SK-N-SH (cell line): ENCODE data around the gene BAZ1B. TPM values are rescaled to one million over a fixed set of nuclear protein-coding genes. Genes with fewer than 3 reads are reported as not detected.

Source experiments
- CTCF ChIA-PET: fragments of 300-600, 350-600 bp; formaldehyde crosslinking; extraction: SDS; loops from one replicate; lab custom pipeline; 2021; lab: Yijun Ruan, JAX
- POLR2A ChIA-PET: fragments of 350-600 bp; sonication (Branson Sonifier 250); formaldehyde crosslinking; extraction: SDS; loops from one replicate; lab custom pipeline; 2020; ENCODE audit warnings: antibody characterized with exemption, inconsistent platforms; lab: Yijun Ruan, JAX
- DNase-seq: peaks from one replicate; pipeline ENCODE4 v3.0.0; 2012
- H2AFZ ChIP-seq: fragments of 200-600 bp; sonication (generic); 2 replicates; pipeline ENCODE4 v1.8.1; 2016; ENCODE audit warnings: antibody characterized with exemption, mild to moderate bottlenecking, low read depth
- H3F3A ChIP-seq: fragments of 200-600 bp; sonication (generic); replicated peaks from 2 replicates; pipeline ENCODE3; 2016; ENCODE audit warnings: antibody characterized with exemption, mild to moderate bottlenecking; ENCODE audit not compliant: insufficient read depth
- H3K27ac ChIP-seq, 2 experiments: fragments of 200-500 bp in 1 of 2; fragments of 200-600 bp in 1 of 2; sonication (Bioruptor generic) in 1 of 2; sonication (generic), shearing (Covaris generic) in 1 of 2; 2 replicates each; pipeline versions ENCODE4 v1.5.1 to v1.6.1; 2014 to 2016; ENCODE audit warnings: low read depth in 2 of 2, inconsistent platforms in 1 of 2, low read length in 1 of 2, mild to moderate bottlenecking in 1 of 2, mixed read lengths in 1 of 2
- H3K27me3 ChIP-seq: fragments of 200-600 bp; sonication (generic), shearing (Covaris generic); 2 replicates; pipeline ENCODE4 v1.6.1; 2016; ENCODE audit warnings: mixed run types; ENCODE audit not compliant: insufficient read depth
- H3K36me3 ChIP-seq, 2 experiments: fragments of 200-500 bp in 1 of 2; fragments of 200-600 bp in 1 of 2; sonication (Bioruptor generic) in 1 of 2; sonication (generic) in 1 of 2; replicated peaks in 1 of 2; 2 replicates each; pipeline versions ENCODE3 to v1.5.1; 2014 to 2016; ENCODE audit warnings: low read length in 1 of 2, mild to moderate bottlenecking in 1 of 2; ENCODE audit not compliant: insufficient read depth in 2 of 2, control insufficient read depth in 1 of 2
- H3K4me1 ChIP-seq, 2 experiments: fragments of 200-500 bp in 1 of 2; fragments of 200-600 bp in 1 of 2; sonication (Bioruptor generic) in 1 of 2; sonication (generic), shearing (Covaris generic) in 1 of 2; 2 replicates each; pipeline versions ENCODE4 v1.5.1 to v1.6.1; 2014 to 2016; ENCODE audit warnings: low read depth in 1 of 2, low read length in 1 of 2, mixed run types in 1 of 2; ENCODE audit not compliant: insufficient read depth in 2 of 2, control insufficient read depth in 1 of 2
- H3K4me2 ChIP-seq: fragments of 200-600 bp; sonication (generic), shearing (Covaris generic); 2 replicates; pipeline ENCODE4 v1.6.1; 2017; ENCODE audit warnings: mixed run types
- H3K4me3 ChIP-seq, 2 experiments: fragments of 200-500 bp in 1 of 2; fragments of 200-600 bp in 1 of 2; sonication (Bioruptor generic) in 1 of 2; sonication (generic), shearing (Covaris generic) in 1 of 2; 2 replicates each; pipeline versions ENCODE4 v1.5.1 to v1.8.1; 2014 to 2016; ENCODE audit warnings: low read depth in 2 of 2, inconsistent platforms in 1 of 2, low read length in 1 of 2, mild to moderate bottlenecking in 1 of 2, mixed read lengths in 1 of 2, moderate library complexity in 1 of 2
- H3K79me2 ChIP-seq: fragments of 200-600 bp; sonication (generic); 2 replicates; pipeline ENCODE4 v1.8.1; 2017; ENCODE audit warnings: mild to moderate bottlenecking; ENCODE audit not compliant: insufficient read depth
- H3K9ac ChIP-seq: fragments of 200-600 bp; sonication (generic); 2 replicates; pipeline ENCODE4 v1.6.1; 2017; ENCODE audit warnings: mixed run types
- H3K9me2 ChIP-seq: fragments of 200-600 bp; sonication (generic); 2 replicates; pipeline ENCODE4 v1.6.1; 2017; ENCODE audit warnings: mixed run types
- H3K9me3 ChIP-seq: fragments of 200-600 bp; sonication (generic); 2 replicates; pipeline ENCODE4 v1.6.1; 2017; ENCODE audit warnings: mixed run types, mild to moderate bottlenecking, moderate library complexity
- H4K20me1 ChIP-seq: fragments of 200-600 bp; sonication (generic); 2 replicates; pipeline ENCODE4 v1.6.1; 2017; ENCODE audit warnings: mild to moderate bottlenecking, mixed run types; ENCODE audit not compliant: insufficient read depth
- CTCF ChIP-seq: fragments of 200-600 bp; sonication (generic); IDR thresholded peaks from 2 replicates; pipeline ENCODE4 v1.6.1; 2017; ENCODE audit warnings: antibody characterized with exemption, mild to moderate bottlenecking, moderate library complexity
- EP300 ChIP-seq, 2 experiments: IDR thresholded peaks; 2 replicates each; pipeline versions ENCODE4 v1.4.0 to v1.6.1; 2012; ENCODE audit warnings: borderline replicate concordance in 1 of 2, low read depth in 1 of 2, low read length in 1 of 2
- EZH2phosphoT487 ChIP-seq: fragments of 200-600 bp; sonication (generic); IDR thresholded peaks from 2 replicates; pipeline ENCODE4 v1.6.1; 2017; ENCODE audit warnings: low read depth, mixed run types, mild to moderate bottlenecking, antibody characterized with exemption, moderate library complexity, borderline replicate concordance
- FOSL2 ChIP-seq: IDR thresholded peaks from 2 replicates; pipeline ENCODE4 v1.4.0; 2012; ENCODE audit warnings: low read depth, mild to moderate bottlenecking, moderate library complexity, borderline replicate concordance
- FOXM1 ChIP-seq: IDR thresholded peaks from 2 replicates; pipeline ENCODE4 v1.4.0; 2012; ENCODE audit warnings: low read depth, mild to moderate bottlenecking
- MAX ChIP-seq: IDR thresholded peaks from 2 replicates; pipeline ENCODE4 v1.4.0; 2012; ENCODE audit warnings: low read depth
- MXI1 ChIP-seq: IDR thresholded peaks from 2 replicates; pipeline ENCODE4 v1.6.1; 2012; ENCODE audit warnings: mild to moderate bottlenecking, low read depth, low read length, improper control_type of control experiment
- NFIC ChIP-seq: IDR thresholded peaks from 2 replicates; pipeline ENCODE4 v1.4.0; 2012; ENCODE audit warnings: borderline replicate concordance
- NRF1 ChIP-seq: IDR thresholded peaks from 2 replicates; pipeline ENCODE4 v1.6.1; 2012; ENCODE audit warnings: low read depth, mild to moderate bottlenecking, low read length
- PBX3 ChIP-seq: IDR thresholded peaks from 2 replicates; pipeline ENCODE4; 2012
- POLR2AphosphoS5 ChIP-seq: IDR thresholded peaks from 2 replicates; pipeline ENCODE4 v1.6.1; 2012; ENCODE audit warnings: low read depth, low read length
- REST ChIP-seq: IDR thresholded peaks from 2 replicates; pipeline ENCODE4 v1.6.1; 2012; ENCODE audit warnings: mild to moderate bottlenecking, low read depth, low read length, moderate library complexity
- TCF12 ChIP-seq: IDR thresholded peaks from 2 replicates; pipeline ENCODE4 v1.4.0; 2012
- USF1 ChIP-seq: IDR thresholded peaks from 2 replicates; pipeline ENCODE4 v1.4.0; 2012; ENCODE audit warnings: low read depth, borderline replicate concordance
- YY1 ChIP-seq: IDR thresholded peaks from 2 replicates; pipeline ENCODE4 v1.4.0; 2012; ENCODE audit warnings: low read depth, mild to moderate bottlenecking
- ZBTB33 ChIP-seq: IDR thresholded peaks from 2 replicates; pipeline ENCODE4 v1.4.0; 2012; ENCODE audit warnings: low read depth, borderline replicate concordance
- WGBS: methylation state at CpG from one replicate; pipeline ENCODE4 v1.1.6; 2017; ENCODE audit warnings: low lambda C conversion rate; 5-methylcytosine and 5-hydroxymethylcytosine counted together
- polyA plus RNA-seq, 3 experiments: library from polyadenylated mRNA; depleted of rRNA; stranded (reverse); fragments of >200 nt; gene quantifications; 2 replicates each; pipeline ENCODE4 v1.2.3, GENCODE V29; 2012

Gene BAZ1B
- polyA plus RNA-seq, 1 of the 3 experiments (the other 2 are of a cell fraction): 20.9 TPM

- H3K9me2 ChIP-seq: no peaks in the 10 kb centered on the region
- no peak for DNase-seq
- H2AFZ ChIP-seq: no peak overlapping the region
- H4K20me1 ChIP-seq: peaks cover 18% of the 10 kb centered on the region
- 100% methylated on average over 1 of the region's 1 CpG for WGBS
- no peak overlapping the region for H3K4me2 ChIP-seq
- H3K27me3 ChIP-seq: no peaks in the 10 kb centered on the region
- POLR2A ChIA-PET: no interaction called here
- peak overlapping the region in 1 of 2 experiments; percentile 18; a peak in 1 of 4 replicates for H3K27ac ChIP-seq
- CTCF ChIA-PET: interaction anchor here (1.0 to 2.4 kb wide), 3 partner anchors 34 to 145 kb away, joined by 3 to 13 read pairs (median 3); no protein-coding TSS in a partner anchor
- peaks cover 98% of the 10 kb centered on the region for H3K79me2 ChIP-seq
- no peak overlapping the region for H3K9ac ChIP-seq
- peaks cover 66 to 87% of the 10 kb centered on the region in 2 experiments for H3K36me3 ChIP-seq
- TF ChIP-seq FOSL2: no peak
- TF ChIP-seq REST: no peak
- no peak for TF ChIP-seq USF1
- TF ChIP-seq EZH2phosphoT487: no peak
- TF ChIP-seq FOXM1: no peak
- TF ChIP-seq POLR2AphosphoS5: no peak
- TF ChIP-seq PBX3: no peak
- TF ChIP-seq MAX: no peak
- TF ChIP-seq ZBTB33: no peak
- TF ChIP-seq NFIC: no peak
- TF ChIP-seq YY1: no peak
- no peak for TF ChIP-seq EP300 (IDR thresholded peaks at IDR 0.05; ENCODE audit: borderline replicate concordance in 1 of 2, low read depth in 1 of 2, low read length in 1 of 2)
- TF ChIP-seq TCF12: no peak
- TF ChIP-seq MXI1: no peak
- TF ChIP-seq CTCF: no peak
- TF ChIP-seq NRF1: no peak
- H3K9me3 ChIP-seq: no peaks in the 10 kb centered on the region
- no peak overlapping the region for H3K4me3 ChIP-seq
- peaks cover 23% of the 10 kb centered on the region for H3F3A ChIP-seq
- peaks cover 3 to 7% of the 10 kb centered on the region in 2 experiments; a peak in 1 of 4 replicates for H3K4me1 ChIP-seq
Measured at GRCh38 chr7:73487486-73487885, 34.6 kb downstream of the BAZ1B start.
